Measurements from ENCODE around the gene ADCY1. TPM values are rescaled to one million over a fixed set of nuclear protein-coding genes. Genes with fewer than 3 reads are reported as not detected.

Gene ADCY1
- total and polyA plus RNA-seq, 2 donors from 2014 or later: 2.9 to 3.7 TPM

- Histone ChIP-seq H3K9ac (ENCODE audit: low read length in 3 of 3) (no peak overlapping the region), H3K9me3 (ENCODE audit: control insufficient read depth in 2 of 3, insufficient read depth in 1 of 3, low read length in 3 of 3) (no peaks in the 10 kb centered on the region), H3K27ac (ENCODE audit: low read depth in 2 of 2, low read length in 2 of 2) (no peak overlapping the region), H3K4me1 (ENCODE audit: control insufficient read depth in 2 of 3, insufficient read depth in 2 of 3, low read depth in 1 of 3, low read length in 3 of 3) (no peaks in the 10 kb centered on the region), H3K27me3 (ENCODE audit: control insufficient read depth, insufficient read depth, low read length) (no peaks in the 10 kb centered on the region), H3K36me3 (ENCODE audit: control insufficient read depth in 2 of 3, insufficient read depth in 3 of 3, low read length in 3 of 3) (no peaks in the 10 kb centered on the region), H3K4me3 (ENCODE audit: low read length in 3 of 3) (no peak overlapping the region)
- intact Hi-C loops (cut with DNase I): no loop called here
- DNase-seq: no peak
- no peak for TF ChIP-seq CTCF (IDR thresholded peaks at IDR 0.05; ENCODE audit: borderline replicate concordance, extremely low read depth, insufficient read depth)
- FAIRE-seq: no peak
Observed at GRCh38 chr7:45606931-45607330, 32.8 kb downstream of the ADCY1 start.

GRCh38 chr7:45609180-45609579 is 35.0 kb downstream of the ADCY1 start:
- Histone ChIP-seq H3K4me1 (ENCODE audit: control insufficient read depth in 2 of 3, insufficient read depth in 2 of 3, low read depth in 1 of 3, low read length in 3 of 3) (no peaks in the 10 kb centered on the region), H3K9ac (ENCODE audit: low read length in 3 of 3) (no peak overlapping the region), H3K27me3 (ENCODE audit: control insufficient read depth, insufficient read depth, low read length) (no peaks in the 10 kb centered on the region), H3K27ac (ENCODE audit: low read depth in 2 of 2, low read length in 2 of 2) (no peak overlapping the region), H3K36me3 (ENCODE audit: control insufficient read depth in 2 of 3, insufficient read depth in 3 of 3, low read length in 3 of 3) (no peaks in the 10 kb centered on the region), H3K9me3 (ENCODE audit: control insufficient read depth in 2 of 3, insufficient read depth in 1 of 3, low read length in 3 of 3) (no peaks in the 10 kb centered on the region), H3K4me3 (ENCODE audit: low read length in 3 of 3) (no peak overlapping the region)
- no peak for TF ChIP-seq CTCF (IDR thresholded peaks at IDR 0.05; ENCODE audit: borderline replicate concordance, extremely low read depth, insufficient read depth)
- FAIRE-seq (no peak), DNase-seq (peak in 1 of 5 donors; percentile 59)
- intact Hi-C loops (cut with DNase I): no loop called here

- peak in 1 of 5 donors; percentile 36 for DNase-seq
- intact Hi-C loops (cut with DNase I): no loop called here
Observed at GRCh38 chr7:45610019-45610418, 35.9 kb downstream of the ADCY1 start.

More at GRCh38 chr7:45610019-45610418, 35.9 kb downstream of the ADCY1 start:
- no peak for TF ChIP-seq CTCF (IDR thresholded peaks at IDR 0.05; ENCODE audit: borderline replicate concordance, extremely low read depth, insufficient read depth)
- H3K9me3 ChIP-seq (ENCODE audit: control insufficient read depth in 2 of 3, insufficient read depth in 1 of 3, low read length in 3 of 3): no peaks in the 10 kb centered on the region
- no peak for FAIRE-seq
- no peak overlapping the region for H3K4me3 ChIP-seq (ENCODE audit: low read length in 3 of 3)
- no peak overlapping the region for H3K9ac ChIP-seq (ENCODE audit: low read length in 3 of 3)
- no peak overlapping the region for H3K27ac ChIP-seq (ENCODE audit: low read depth in 2 of 2, low read length in 2 of 2)
- no peaks in the 10 kb centered on the region for H3K36me3 ChIP-seq (ENCODE audit: control insufficient read depth in 2 of 3, insufficient read depth in 3 of 3, low read length in 3 of 3)
- no peaks in the 10 kb centered on the region for H3K27me3 ChIP-seq (ENCODE audit: control insufficient read depth, insufficient read depth, low read length)
- H3K4me1 ChIP-seq (ENCODE audit: control insufficient read depth in 2 of 3, insufficient read depth in 2 of 3, low read depth in 1 of 3, low read length in 3 of 3): no peaks in the 10 kb centered on the region
